DND-41 (cell line): ENCODE data around the gene BBS12.

Source experiments
- ATAC-seq: fragments of 200-7000 bp; cut with Tn5 transposase; 3 replicates; pipeline ENCODE4 v1.9.1; 2021; ENCODE audit warnings: low read depth; ENCODE audit not compliant: insufficient read depth
- DNase-seq: peaks from one replicate; pipeline ENCODE4 v3.0.0-alpha.2; 2020
- H2AFZ ChIP-seq: 2 replicates; pipeline ENCODE4 v1.6.0; 2012; ENCODE audit warnings: low read depth, low read length
- H3K27ac ChIP-seq: 2 replicates; pipeline ENCODE4 v1.5.1; 2012; ENCODE audit warnings: low read length, inconsistent platforms
- H3K27me3 ChIP-seq: fragments of 200-600 bp; sonication (generic); 2 replicates; pipeline ENCODE4 v1.6.0; 2012; ENCODE audit warnings: low read length, mild to moderate bottlenecking, inconsistent platforms; ENCODE audit not compliant: insufficient read depth, poor library complexity
- H3K36me3 ChIP-seq: 2 replicates; pipeline ENCODE4 v1.5.1; 2012; ENCODE audit warnings: low read length, inconsistent platforms; ENCODE audit not compliant: insufficient read depth
- H3K4me1 ChIP-seq: 2 replicates; pipeline ENCODE4 v1.5.1; 2012; ENCODE audit warnings: mild to moderate bottlenecking, low read length; ENCODE audit not compliant: insufficient read depth
- H3K4me2 ChIP-seq: 2 replicates; pipeline ENCODE4 v1.6.0; 2012; ENCODE audit warnings: mild to moderate bottlenecking, moderate library complexity, low read length, inconsistent platforms; ENCODE audit not compliant: insufficient read depth
- H3K4me3 ChIP-seq, 2 experiments: fragments of 200-600 bp in 1 of 2; shearing (Covaris generic) in 1 of 2; 2 replicates each; pipeline ENCODE4 v1.5.1; 2012 to 2016; ENCODE audit warnings: inconsistent platforms in 2 of 2, low read length in 2 of 2, mild to moderate bottlenecking in 2 of 2, low read depth in 1 of 2, moderate library complexity in 1 of 2
- H3K79me2 ChIP-seq: 2 replicates; pipeline ENCODE4 v1.6.0; 2012; ENCODE audit warnings: low read length, inconsistent platforms; ENCODE audit not compliant: insufficient read depth
- H3K9ac ChIP-seq: 2 replicates; pipeline ENCODE4 v1.6.0; 2012; ENCODE audit warnings: low read depth, mild to moderate bottlenecking, inconsistent platforms, low read length, moderate library complexity
- H3K9me3 ChIP-seq: 2 replicates; pipeline ENCODE4 v1.5.1; 2012; ENCODE audit warnings: low read length, moderate library complexity, mild to moderate bottlenecking, inconsistent platforms; ENCODE audit not compliant: insufficient read depth, severe bottlenecking
- H4K20me1 ChIP-seq: 2 replicates; pipeline ENCODE4 v1.6.0; 2012; ENCODE audit warnings: low read length; ENCODE audit not compliant: insufficient read depth
- CTCF ChIP-seq: IDR thresholded peaks from 2 replicates; pipeline ENCODE4 v1.5.1; 2012; ENCODE audit warnings: borderline replicate concordance, low read length, moderate library complexity, mild to moderate bottlenecking; ENCODE audit not compliant: poor library complexity, severe bottlenecking; ENCODE audit errors: extremely low read depth
- EZH2 ChIP-seq: IDR thresholded peaks from 3 replicates; pipeline ENCODE4 v1.6.1; 2012; ENCODE audit warnings: borderline replicate concordance, low read depth, mild to moderate bottlenecking, moderate library complexity, low read length, inconsistent platforms; ENCODE audit not compliant: severe bottlenecking

Gene BBS12

GRCh38 chr4:122692641-122693520 lies 39.6 kb upstream of the BBS12 start:
- H3K27me3 ChIP-seq, result peaks cover 23% of the 10 kb centered on the region
- H3K79me2 ChIP-seq, result no peaks in the 10 kb centered on the region
- H3K27ac ChIP-seq, result no peak overlapping the region
- no peak overlapping the region for H3K9ac ChIP-seq
- no peak overlapping the region for H3K4me2 ChIP-seq
- DNase-seq (no peak), ATAC-seq (no peak)
- no peak overlapping the region for H2AFZ ChIP-seq
- H3K9me3 ChIP-seq, result no peaks in the 10 kb centered on the region
- TF ChIP-seq EZH2, result no peak
- TF ChIP-seq CTCF, result no peak
- no peak overlapping the region for H3K4me3 ChIP-seq
- no peaks in the 10 kb centered on the region for H4K20me1 ChIP-seq
- H3K4me1 ChIP-seq, result no peaks in the 10 kb centered on the region
- H3K36me3 ChIP-seq, result no peaks in the 10 kb centered on the region

- no peak for DNase-seq
- TF ChIP-seq EZH2 (no peak), CTCF (no peak)
- H3K27me3 ChIP-seq, result peaks cover 15% of the 10 kb centered on the region
- H3K4me2 ChIP-seq, result no peak overlapping the region
- H3K4me3 ChIP-seq, result no peak overlapping the region
- H3K9me3 ChIP-seq, result no peaks in the 10 kb centered on the region
- H4K20me1 ChIP-seq, result no peaks in the 10 kb centered on the region
- no peaks in the 10 kb centered on the region for H3K36me3 ChIP-seq
- no peak for ATAC-seq
- H3K27ac ChIP-seq, result no peak overlapping the region
- H3K79me2 ChIP-seq, result no peaks in the 10 kb centered on the region
- H3K4me1 ChIP-seq, result no peaks in the 10 kb centered on the region
- H3K9ac ChIP-seq, result no peak overlapping the region
- H2AFZ ChIP-seq, result no peak overlapping the region
These were observed 37.3 kb upstream of the BBS12 start for GRCh38 chr4:122695226-122695625.

GRCh38 chr4:122700178-122700725 lies 32.3 kb upstream of the BBS12 start:
- H3K36me3 ChIP-seq, result no peaks in the 10 kb centered on the region
- peaks cover 22% of the 10 kb centered on the region for H3K27me3 ChIP-seq
- ATAC-seq (no peak), DNase-seq (no peak)
- H2AFZ ChIP-seq, result no peak overlapping the region
- no peak for TF ChIP-seq CTCF
- TF ChIP-seq EZH2, result no peak
- H3K79me2 ChIP-seq, result no peaks in the 10 kb centered on the region
- H3K9me3 ChIP-seq, result no peaks in the 10 kb centered on the region
- H4K20me1 ChIP-seq, result no peaks in the 10 kb centered on the region
- H3K9ac ChIP-seq, result no peak overlapping the region
- H3K4me2 ChIP-seq, result no peak overlapping the region
- no peak overlapping the region for H3K27ac ChIP-seq
- no peak overlapping the region for H3K4me3 ChIP-seq
- H3K4me1 ChIP-seq, result no peaks in the 10 kb centered on the region
